NCI-H345 treated with DMSO at 0.1 percent for 48 hours (cell line): Measurements from ENCODE around the gene SYNGR3.

Experiments used
- DNase-seq: peaks from one replicate; lab custom pipeline; 2025; ENCODE audit not compliant: unreplicated experiment; lab: John Stamatoyannopoulos, UW

SYNGR3 gene

DNA sequence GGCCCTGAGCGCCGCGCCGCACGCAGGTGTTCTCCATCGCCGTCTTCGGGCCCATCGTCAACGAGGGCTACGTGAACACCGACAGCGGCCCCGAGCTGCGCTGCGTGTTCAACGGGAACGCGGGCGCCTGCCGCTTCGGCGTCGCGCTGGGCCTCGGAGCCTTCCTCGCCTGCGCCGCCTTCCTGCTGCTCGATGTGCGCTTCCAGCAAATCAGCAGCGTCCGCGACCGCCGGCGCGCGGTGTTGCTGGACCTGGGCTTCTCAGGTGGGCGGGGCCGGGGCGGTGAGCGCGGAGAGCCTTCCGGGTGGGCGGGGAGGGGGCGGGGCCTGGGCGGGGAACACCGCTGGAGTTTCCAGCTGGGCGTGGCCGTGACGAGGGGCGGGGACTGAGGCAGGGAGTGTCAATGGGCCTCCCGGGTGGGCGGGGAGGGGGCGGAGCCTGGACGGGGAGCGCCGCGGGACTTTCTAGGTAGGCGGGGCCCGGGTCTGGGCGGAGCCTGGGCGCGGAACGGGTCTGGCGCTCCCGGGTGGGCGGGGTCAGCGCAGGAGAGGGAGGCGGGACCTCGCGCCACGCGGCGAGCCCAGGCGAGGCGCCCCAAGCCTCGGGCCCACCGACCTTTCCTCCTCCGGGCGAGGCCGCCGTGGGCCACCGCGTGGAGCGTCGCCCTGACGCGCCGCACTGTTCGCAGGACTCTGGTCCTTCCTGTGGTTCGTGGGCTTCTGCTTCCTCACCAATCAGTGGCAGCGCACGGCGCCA, 2.4 kb downstream of the SYNGR3 start:
- no peak for DNase-seq

- DNase-seq: no peak
Measured at GRCh38 chr16:1992704-1993317, 3.0 kb downstream of the SYNGR3 start.

GRCh38 chr16:1993731-1994131, 4.0 kb downstream of the SYNGR3 start:
- no peak for DNase-seq

- DNase-seq: no peak
Measured at GRCh38 chr16:1997494-1998359, 8.0 kb downstream of the SYNGR3 start.

- no peak for DNase-seq
Measured at GRCh38 chr16:1998360-1998835, 8.6 kb downstream of the SYNGR3 start.

DNA sequence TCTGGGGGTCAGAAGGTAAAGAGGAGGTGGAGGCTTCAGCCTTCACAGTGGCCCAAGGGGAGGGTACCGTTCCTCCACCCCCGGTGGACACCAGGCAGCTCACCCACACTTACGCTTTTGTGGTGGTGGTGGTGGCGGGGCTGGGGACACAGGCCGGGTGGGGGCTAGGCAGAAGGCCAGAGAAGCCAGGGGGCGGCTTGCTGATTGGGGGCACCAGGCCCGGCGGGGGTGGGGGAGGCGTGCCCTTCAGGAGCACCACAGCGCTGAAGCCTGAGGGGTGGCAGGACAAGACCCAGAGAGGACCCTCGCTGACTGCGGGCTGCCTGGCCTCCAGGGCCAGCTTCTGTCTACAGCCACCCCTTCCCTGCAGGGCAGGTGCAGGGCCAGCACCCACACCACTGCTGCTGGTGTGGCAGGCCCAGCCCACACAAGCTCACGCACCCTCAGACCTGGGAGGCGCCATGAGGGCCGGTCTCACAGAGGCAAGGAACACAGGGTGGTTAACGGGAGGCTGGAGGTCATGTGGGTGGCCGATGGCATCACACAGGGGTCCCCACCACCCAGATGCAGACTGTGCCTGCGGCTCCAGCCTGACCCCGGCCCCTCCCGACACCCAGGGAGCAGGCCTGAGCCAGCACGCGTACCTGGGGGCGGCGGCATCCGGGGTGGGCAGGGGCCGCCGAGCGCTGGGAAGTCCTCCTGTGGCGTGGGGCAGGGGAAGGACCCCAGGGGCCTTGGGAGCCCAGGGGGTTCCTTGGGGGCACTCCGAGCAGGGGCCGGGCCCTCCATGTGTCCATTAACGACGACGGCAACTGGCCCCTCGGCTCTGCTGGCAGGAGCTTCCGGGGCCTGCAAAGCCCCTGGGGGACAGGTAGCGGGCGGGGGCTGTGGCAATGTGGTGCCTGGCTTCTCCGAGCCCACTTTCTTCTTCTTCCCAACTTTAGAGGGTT, 9.4 kb downstream of the SYNGR3 start:
- DNase-seq: no peak

GRCh38 chr16:1999866-2000514, 10.2 kb downstream of the SYNGR3 start:
- DNase-seq: no peak

DNA sequence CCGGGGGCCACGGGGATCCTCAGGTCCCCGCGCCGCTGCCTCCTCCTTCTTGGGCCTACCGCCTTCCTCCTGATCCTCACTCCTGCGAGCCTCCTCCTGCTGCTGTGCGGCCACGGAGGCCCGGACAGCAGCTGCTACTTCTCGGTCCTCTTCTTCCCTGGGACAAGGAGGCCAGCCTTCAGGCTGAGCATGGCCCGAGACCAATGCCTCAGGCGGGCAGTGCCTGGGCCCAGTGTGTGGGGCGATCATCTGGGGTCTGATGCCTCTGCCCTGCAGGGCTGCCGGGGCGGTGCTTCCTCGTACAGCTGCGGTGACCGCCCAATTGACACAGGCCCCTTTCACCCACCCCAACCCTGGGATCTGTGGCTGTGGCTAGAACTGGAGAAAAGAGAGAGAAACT, 11.3 kb downstream of the SYNGR3 start:
- DNase-seq: no peak

DNA sequence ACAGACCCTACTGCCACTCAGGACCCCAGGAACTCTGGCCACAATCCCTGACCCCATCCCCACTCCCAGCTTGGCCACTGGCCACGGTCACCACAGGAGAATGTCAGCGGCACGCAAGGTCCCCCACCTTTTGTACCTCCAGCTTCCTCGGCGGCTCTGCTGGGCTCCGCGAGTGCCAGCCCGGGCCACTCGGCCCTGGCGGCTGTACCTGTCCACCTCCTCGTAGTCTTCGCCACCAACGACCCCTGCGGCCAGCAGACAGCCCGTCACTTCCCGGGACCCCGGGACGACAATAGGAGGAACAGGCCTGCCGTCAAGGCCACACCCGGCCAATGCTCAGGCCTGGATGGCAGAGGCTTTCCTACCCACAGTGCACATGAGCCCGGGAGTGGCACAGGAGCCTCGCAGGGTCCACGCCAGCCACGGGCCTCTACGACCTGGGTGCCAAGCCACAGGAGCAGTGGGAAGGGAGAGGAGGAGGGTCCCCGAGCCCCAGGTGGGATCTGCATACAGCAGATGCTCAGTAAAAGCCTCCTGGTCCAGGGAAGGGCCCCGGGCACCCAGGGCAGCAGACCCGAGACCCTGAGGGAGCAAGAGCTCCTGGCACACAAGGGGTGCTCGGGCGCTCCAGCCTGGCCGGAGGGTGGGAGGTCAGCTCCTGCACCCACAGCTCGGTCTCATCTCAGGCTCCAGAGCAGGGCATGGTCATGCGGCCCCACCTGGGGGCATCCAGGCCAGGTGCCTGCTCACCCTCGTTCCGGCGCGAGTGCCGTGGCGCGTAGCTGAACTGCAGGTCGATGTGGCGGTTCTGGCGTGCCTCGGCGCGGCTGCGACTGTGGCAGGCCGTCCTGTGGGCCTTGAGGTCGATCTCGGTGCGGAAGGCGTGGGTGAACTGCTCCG, 11.9 kb downstream of the SYNGR3 start:
- no peak for DNase-seq

- no peak for DNase-seq
Measured at GRCh38 chr16:2002406-2003230, 12.8 kb downstream of the SYNGR3 start.

DNA sequence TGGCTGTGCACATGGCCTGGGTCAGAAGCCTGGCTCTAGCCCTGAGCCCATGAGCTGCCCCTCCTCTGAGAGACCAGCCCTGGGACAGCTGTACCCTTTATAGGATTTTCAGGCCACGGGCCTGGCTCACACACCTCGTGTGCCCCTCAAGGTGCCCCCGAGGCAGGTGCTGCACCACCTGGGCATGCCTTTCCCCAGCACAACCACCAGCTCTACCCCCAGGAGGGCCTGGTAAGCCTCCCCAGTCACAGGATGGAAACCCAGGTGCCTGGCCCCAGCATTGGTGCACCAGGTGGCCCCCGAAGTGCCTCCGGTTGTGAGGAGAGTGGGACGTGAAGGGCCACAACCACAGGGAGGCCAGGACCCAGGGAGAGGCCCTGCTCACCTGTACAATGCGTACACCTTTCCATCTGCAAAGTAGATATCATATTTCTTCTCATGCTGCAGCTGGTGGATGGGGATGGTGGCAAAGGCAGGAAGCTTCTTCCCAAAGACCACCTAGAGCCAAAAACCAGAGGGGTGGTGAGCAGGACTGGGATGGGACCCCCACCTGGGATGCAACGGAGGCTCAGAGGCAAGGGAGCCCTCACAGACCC, 13.6 kb downstream of the SYNGR3 start:
- DNase-seq: no peak

- peak; percentile 86 for DNase-seq
Measured at GRCh38 chr16:2003827-2004641, 14.3 kb downstream of the SYNGR3 start.

- no peak for DNase-seq
Measured at GRCh38 chr16:2004795-2005517, 15.2 kb downstream of the SYNGR3 start.

- no peak for DNase-seq
Measured at GRCh38 chr16:2005646-2006045, 15.9 kb downstream of the SYNGR3 start.

GRCh38 chr16:2006317-2006716, 16.5 kb downstream of the SYNGR3 start:
- no peak for DNase-seq

DNA sequence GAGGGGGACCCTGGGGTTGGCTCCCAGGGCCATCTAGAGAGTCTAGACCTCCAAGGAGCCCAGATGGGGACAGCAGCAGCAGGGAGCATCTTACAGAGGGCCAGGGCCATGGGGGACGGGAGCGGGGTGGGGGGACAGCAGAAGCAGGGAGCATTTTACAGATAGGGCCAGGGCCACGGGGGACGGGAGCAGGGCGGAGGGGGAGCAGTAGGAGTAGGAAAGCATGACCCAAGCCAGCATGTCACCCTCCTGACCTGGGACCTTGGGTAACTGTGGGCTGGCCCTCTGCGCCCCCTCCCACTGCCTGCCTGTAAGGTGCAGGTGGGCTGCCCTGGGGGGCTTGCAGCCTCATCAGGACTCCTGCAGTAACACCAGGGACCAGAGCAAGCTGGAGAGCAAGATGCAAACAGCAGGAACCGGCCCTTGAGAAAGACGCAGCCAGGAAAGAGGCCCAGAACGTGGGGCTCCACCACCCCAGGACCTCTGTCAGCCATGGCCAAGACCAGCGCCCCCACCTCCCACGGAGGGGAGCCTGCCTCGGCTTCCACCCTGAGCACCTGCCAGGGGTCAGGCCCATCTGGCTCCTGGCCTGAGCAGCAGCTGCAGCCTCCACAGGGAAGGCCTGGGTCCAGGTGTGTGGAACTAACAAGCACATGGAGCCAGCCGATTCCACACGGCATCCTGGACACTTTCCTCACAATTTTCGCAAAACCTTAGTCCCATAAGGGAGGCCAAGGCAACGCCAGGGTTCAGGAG, 17.5 kb downstream of the SYNGR3 start:
- DNase-seq: no peak
